ENCODE data around the gene REG1B.
"Not testable (repeated sequence)": the region's sequence is repeated elsewhere in the genome, so short reads cannot be mapped to it uniquely, and the experiment has no call there.

The REG1B gene

DNA sequence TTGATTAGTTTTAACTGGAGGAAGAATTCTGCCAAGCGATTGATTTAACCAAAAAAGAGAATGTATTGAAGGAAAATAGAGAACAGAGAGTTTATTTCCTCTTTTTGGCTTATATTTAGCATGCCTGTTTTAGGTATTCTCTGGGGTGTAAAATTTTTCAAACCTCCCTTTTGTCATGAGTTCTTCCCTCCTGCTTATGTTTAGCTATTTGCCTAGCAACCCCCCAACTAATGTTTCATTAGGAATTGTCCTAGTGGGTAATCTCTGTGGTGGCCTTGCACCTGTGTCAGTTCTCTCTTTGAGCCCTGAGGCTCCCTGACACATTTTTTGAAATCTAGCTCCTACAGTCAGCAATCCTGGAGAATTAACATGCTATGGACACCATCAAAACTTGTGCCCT lies 12.5 kb upstream of the REG1B start:
- Mint-ChIP-seq H3K4me1 (no peaks in the 10 kb centered on the region), H3K27me3 (no peaks in the 10 kb centered on the region)

DNA sequence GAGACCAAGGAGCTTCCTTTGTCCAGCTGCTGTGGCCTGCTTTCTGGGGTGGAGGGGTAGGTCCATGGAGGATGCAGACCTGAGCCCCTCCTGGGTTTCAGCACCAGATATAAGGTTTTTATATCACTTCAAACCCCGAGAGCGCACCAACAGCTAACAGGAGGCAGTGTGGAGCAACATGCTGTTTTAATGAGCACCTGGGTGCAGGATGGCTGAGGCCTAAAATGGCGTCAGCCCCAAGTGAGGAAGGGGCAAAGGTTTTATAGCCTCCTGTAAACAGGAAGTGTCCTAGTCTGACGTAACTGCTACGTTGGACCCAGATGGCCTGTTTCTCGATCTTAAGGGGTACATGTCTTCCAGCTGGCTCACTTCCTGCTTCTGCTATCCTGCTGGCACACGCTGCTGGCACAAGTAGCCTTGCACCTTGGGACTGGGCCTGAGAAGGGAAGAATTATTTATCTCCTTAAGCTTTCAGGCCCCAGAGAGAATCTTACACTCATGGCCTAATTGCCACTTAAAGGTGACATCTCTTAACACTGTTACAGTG lies 11.4 kb upstream of the REG1B start:
- H3K9me3 Mint-ChIP-seq: peaks cover 13% of the 10 kb centered on the region
- no peak overlapping the region for H3K4me3 Mint-ChIP-seq
- no peaks in the 10 kb centered on the region for H3K4me1 Mint-ChIP-seq
- no peaks in the 10 kb centered on the region for H3K27me3 Mint-ChIP-seq
- no peak for ATAC-seq
- H3K27ac Mint-ChIP-seq: no peak overlapping the region
- no peaks in the 10 kb centered on the region for H3K36me3 Mint-ChIP-seq

More for the DNA sequence above, 12.5 kb upstream of the REG1B start:
- Mint-ChIP-seq H3K27ac (no peak overlapping the region), H3K36me3 (no peaks in the 10 kb centered on the region), H3K9me3 (peaks cover 13% of the 10 kb centered on the region), H3K4me3 (no peak overlapping the region)
- no peak for ATAC-seq

DNA sequence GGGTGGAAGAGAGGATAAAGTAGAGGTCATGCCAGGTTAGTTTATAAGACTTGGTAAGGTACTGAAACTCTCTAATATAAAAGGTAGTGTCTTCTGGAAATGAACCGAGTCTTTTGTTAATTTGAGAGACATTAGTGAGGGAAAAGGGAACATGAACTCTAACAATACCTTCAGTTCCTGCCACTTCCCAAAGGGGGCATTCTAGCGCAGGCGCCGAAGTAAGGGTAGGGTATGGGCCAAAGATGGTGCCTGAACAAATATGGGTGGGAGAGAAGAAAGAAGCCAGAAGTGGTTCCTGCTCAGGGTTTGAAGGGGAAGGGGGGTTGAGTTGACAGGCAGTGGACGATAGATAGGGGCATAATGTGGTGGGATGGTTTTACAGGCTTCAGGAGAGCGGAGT lies 10.1 kb upstream of the REG1B start:
- H3K4me1 Mint-ChIP-seq: no peaks in the 10 kb centered on the region
- H3K36me3 Mint-ChIP-seq: no peaks in the 10 kb centered on the region
- no peak for ATAC-seq
- H3K9me3 Mint-ChIP-seq: peaks cover 10% of the 10 kb centered on the region
- no peak overlapping the region for H3K4me3 Mint-ChIP-seq
- no peaks in the 10 kb centered on the region for H3K27me3 Mint-ChIP-seq
- no peak overlapping the region for H3K27ac Mint-ChIP-seq

DNA sequence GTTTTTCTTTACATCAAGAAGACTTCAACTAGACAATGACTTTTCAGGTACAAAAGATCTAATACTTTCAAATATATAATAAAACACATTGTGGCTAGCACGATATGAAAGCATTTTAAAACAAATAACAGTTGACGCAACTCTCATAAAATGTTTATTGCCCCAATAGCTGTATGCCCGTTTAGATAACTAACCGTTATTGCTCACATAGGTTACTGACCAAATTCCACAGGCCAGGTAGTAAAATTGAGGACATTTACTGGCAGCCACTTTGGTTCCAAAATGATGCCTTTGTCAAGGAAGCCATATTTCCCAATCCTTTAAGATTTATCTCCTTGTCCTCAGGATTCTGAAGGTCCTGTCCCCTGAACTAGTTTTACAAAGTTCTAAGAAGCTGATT lies 2.9 kb upstream of the REG1B start:
- Mint-ChIP-seq H3K4me3 (no peak overlapping the region), H3K9me3 (no peaks in the 10 kb centered on the region), H3K36me3 (no peaks in the 10 kb centered on the region), H3K27me3 (no peaks in the 10 kb centered on the region), H3K27ac (no peak overlapping the region), H3K4me1 (no peaks in the 10 kb centered on the region)
- ATAC-seq: no peak

DNA sequence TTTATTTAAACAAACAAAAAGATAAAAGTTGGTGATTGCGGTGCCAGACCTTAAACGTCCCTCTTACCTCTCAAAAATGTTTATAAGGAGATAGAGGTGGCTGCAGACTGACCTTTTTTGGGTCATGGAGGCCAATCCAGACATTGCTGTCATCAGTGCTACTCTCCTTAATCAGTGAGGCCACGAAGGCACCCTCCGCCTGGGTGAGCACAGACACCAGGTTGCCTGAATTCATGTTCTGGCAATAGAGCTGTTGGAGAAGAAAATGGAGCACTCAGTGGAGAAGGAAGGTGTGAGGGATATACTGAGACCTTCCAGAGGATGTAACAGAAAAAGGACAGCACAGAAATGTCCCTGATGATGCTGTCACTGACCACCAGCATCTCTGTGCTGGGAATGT lies 1.5 kb downstream of the REG1B start:
- Mint-ChIP-seq H3K4me1 (no peaks in the 10 kb centered on the region), H3K9me3 (peaks cover 4% of the 10 kb centered on the region), H3K36me3 (no peaks in the 10 kb centered on the region), H3K27me3 (no peaks in the 10 kb centered on the region), H3K27ac (no peak overlapping the region), H3K4me3 (no peak overlapping the region)
- no peak for ATAC-seq

DNA sequence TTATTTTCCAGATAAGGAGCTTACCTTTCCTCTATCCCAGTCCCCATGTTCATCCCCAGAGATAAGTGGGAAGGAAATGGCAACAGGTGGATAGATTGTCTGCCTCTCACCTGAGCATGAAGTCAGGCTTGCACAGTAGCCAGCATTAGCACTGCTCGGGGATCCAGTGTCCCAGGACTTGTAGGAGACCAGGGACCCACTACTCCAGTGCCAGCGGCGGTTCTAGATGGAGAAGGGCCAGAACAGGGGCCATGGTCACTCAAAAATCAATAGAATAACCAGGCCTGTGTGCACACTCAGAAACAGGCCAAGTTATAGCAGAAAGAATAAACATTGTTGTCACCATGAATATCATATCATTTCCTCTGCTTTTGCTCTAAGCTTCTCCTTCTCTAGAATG lies 2.4 kb downstream of the REG1B start:
- Mint-ChIP-seq H3K4me1 (no peaks in the 10 kb centered on the region), H3K27ac (no peak overlapping the region), H3K27me3 (no peaks in the 10 kb centered on the region), H3K9me3 (peaks cover 6% of the 10 kb centered on the region), H3K4me3 (no peak overlapping the region), H3K36me3 (no peaks in the 10 kb centered on the region)
- no peak for ATAC-seq

DNA sequence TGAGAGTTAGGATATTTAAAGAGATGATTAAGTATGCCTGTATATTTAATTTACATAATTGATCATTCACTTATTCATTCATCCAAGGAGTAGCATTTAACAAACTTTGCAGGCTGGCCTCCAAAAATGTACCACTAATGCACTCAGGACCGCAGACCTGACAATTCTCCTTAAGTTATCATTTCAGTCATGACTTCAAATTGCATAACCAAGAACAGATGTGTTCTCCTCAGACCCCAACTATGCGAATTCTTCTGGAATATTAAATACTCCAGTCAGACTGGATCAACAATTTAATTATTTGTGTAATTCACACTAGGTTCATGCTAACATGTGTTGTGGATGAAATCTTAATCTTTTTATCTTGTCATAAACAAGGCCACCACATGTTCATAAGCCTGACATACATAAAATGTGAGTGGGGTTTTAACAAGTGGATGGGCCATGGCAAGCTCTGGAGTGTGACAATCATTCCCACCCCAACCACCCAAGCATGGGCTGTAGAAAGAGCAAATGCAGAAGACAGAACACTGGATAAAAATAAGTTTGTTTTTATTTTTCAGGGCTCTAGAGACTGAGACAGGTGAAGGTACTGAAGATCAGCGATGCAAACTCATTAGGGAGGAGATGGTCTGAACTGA lies 3.2 kb downstream of the REG1B start:
- no peak for ATAC-seq
- Mint-ChIP-seq H3K27me3 (no peaks in the 10 kb centered on the region), H3K4me1 (no peaks in the 10 kb centered on the region), H3K36me3 (no peaks in the 10 kb centered on the region), H3K4me3 (no peak overlapping the region), H3K9me3 (peaks cover 6% of the 10 kb centered on the region), H3K27ac (no peak overlapping the region)

DNA sequence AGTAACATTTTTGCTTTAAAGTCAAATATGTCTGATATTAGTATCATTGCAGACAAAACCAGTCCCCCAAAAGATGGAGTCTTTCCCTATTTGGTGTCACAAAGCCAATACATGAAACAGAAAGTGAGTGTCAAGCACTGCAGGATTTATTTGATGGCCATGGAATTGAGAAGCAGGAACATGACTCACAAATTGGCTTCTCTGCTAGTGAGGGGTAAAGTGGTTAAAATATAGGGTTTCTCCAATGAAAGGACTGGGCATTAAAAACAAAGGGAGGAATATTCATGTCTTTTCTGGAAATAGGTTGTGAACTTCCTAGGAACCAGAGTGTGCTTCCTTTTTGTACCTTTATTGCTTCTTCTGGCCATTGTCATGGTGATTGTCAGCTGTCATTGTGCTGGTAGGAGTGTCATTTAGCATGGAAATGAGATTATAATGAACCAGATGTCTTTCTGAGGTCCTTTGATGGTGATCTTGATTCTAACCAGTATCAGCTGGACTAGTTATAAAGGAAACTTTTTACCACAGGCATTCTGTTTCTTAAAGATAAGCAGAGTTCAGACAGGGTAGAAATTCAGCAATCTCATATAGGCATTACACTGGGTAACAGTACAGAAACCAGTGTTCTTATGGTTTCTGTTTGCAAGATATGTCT lies 4.1 kb downstream of the REG1B start:
- Mint-ChIP-seq H3K9me3 (peaks cover 6% of the 10 kb centered on the region), H3K36me3 (no peaks in the 10 kb centered on the region), H3K27ac (no peak overlapping the region), H3K4me1 (no peaks in the 10 kb centered on the region), H3K4me3 (no peak overlapping the region), H3K27me3 (no peaks in the 10 kb centered on the region)
- no peak for ATAC-seq

DNA sequence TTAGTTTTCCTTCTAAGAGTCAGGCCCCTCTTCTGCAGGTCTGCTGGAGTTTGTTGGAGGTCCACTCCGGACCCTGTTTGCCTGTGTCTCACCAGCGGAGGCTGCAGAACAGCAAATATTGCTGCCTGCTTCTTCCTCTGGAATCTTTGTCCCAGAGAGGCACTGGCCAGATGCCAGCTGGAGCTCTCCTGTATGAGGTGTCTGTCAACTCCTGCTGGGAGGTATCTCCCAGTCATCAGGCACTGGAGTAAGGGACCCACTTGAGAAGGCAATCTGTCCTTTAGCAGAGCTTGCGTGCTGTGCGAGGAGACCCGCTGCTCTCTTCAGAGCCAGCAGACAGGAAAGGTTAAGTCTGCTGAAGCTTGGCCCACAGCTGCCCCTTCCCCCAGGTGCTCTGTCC lies 4.8 kb downstream of the REG1B start:
- Mint-ChIP-seq H3K9me3 (peaks cover 6% of the 10 kb centered on the region), H3K27ac (no peak overlapping the region), H3K27me3 (no peaks in the 10 kb centered on the region), H3K4me3 (no peak overlapping the region), H3K36me3 (no peaks in the 10 kb centered on the region), H3K4me1 (no peaks in the 10 kb centered on the region)
- no peak for ATAC-seq

DNA sequence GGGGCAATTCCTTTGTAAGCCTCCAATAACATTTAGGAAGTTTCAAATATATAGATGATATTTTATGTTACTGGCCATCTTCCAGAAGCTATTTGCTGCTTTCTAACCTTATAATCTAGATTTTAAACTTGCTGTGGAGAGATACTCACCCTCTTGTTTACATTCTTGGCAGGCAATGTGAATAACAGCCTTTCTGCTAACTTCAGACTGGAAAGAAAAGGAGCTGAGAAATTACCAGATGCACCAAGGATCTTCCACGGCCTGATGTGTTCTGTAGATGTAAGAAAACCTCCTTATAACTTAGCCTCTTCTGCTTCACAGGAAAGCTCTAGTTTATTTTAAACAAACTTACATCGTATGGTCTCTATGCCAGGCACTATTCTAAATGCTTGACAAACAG lies 16.7 kb downstream of the REG1B start:
- Mint-ChIP-seq H3K4me3 (no peak overlapping the region), H3K4me1 (no peaks in the 10 kb centered on the region), H3K27me3 (no peaks in the 10 kb centered on the region), H3K9me3 (peaks cover 8% of the 10 kb centered on the region), H3K36me3 (no peaks in the 10 kb centered on the region), H3K27ac (no peak overlapping the region)
- no peak for ATAC-seq

DNA sequence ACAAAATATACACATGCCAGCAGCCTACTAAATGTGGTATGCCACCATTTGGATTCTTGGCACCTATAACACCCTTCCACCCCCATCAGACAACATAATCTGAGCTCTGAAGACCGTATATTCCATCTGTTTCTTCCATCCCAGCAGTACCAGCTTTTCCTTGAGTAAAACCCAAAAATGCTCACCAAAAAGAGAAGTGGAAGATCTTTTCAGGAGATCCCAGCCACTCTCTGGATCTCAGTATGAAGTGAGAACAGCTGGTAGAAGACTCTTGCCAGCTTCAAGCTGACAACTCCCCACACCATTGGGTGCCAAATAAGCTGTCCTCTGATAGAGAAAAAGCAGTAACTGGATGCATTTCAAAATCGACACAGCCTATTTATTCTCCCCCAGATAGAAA lies 22.6 kb downstream of the REG1B start:
- ATAC-seq: no peak
- Mint-ChIP-seq H3K27ac (no peak overlapping the region), H3K4me1 (no peaks in the 10 kb centered on the region), H3K4me3 (no peak overlapping the region), H3K9me3 (peaks cover 4% of the 10 kb centered on the region), H3K36me3 (no peaks in the 10 kb centered on the region), H3K27me3 (no peaks in the 10 kb centered on the region)

DNA sequence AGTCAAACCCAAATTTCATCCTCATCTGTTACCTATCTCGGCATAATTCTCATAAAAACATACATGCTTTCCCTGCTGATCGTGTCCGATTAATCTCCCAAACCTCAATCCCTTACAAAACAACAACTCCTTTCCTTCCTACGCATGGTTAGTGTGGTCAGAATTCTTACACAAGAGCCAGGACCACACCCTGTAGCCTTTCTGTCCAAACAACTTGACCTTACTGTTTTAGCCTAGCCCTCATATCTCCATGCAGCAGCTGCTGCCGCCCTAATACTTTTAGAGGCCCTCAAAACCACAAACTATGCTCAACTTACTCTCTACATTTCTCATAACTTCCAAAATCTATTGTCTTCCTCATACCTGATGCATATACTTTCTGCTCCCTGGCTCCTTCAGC lies 33.0 kb downstream of the REG1B start:
- H3K4me3 Mint-ChIP-seq, H3K27me3 Mint-ChIP-seq, H3K27ac Mint-ChIP-seq, ATAC-seq, H3K4me1 Mint-ChIP-seq, H3K36me3 Mint-ChIP-seq: not testable (repeated sequence)
- peaks cover 15% of the 10 kb centered on the region for H3K9me3 Mint-ChIP-seq

DNA sequence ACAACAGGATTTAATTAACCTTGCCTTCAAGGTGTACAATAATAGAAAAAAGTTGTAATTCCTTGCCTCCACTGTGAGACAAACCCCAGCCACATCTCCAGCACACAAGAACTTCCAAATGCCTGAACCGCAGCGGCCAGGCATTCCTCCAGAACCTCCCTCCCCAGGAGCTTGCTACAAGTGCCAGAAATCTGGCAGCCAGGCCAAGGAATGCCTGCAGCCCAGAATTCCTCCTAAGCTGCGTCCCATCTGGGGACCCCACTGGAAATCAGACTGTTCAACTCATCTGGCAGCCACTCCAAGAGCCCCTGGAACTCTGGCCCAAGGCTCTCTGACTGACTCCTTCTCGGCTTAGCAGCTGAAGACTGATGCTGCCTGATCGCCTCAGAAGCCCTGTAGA lies 34.3 kb downstream of the REG1B start:
- H3K27me3 Mint-ChIP-seq, H3K4me3 Mint-ChIP-seq, H3K4me1 Mint-ChIP-seq, ATAC-seq, H3K36me3 Mint-ChIP-seq, H3K27ac Mint-ChIP-seq: not testable (repeated sequence)
- peaks cover 17% of the 10 kb centered on the region for H3K9me3 Mint-ChIP-seq

DNA sequence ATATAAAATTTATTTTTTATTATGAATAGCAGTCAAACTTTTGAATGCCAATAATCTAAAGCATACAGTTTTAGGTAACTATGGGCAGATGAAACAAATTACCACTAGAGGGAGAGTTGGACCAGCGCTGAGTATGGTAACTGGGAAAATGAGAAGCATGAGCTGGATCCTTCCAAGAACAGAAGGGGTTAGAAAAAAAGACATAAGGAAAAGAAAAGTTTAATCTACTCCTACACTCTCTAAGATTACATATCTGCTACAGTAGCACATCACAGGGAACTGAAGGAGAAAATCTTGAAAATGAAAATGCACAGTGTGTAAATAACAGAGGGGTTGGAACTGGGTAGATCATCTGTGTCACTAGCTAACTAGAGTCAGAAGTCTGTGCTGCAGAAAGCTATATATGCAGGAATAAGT lies 46.8 kb downstream of the REG1B start:
- Mint-ChIP-seq H3K4me3 (no peak overlapping the region), H3K4me1 (no peaks in the 10 kb centered on the region), H3K36me3 (no peaks in the 10 kb centered on the region), H3K9me3 (no peaks in the 10 kb centered on the region), H3K27me3 (no peaks in the 10 kb centered on the region), H3K27ac (no peak overlapping the region)
- no peak for ATAC-seq

DNA sequence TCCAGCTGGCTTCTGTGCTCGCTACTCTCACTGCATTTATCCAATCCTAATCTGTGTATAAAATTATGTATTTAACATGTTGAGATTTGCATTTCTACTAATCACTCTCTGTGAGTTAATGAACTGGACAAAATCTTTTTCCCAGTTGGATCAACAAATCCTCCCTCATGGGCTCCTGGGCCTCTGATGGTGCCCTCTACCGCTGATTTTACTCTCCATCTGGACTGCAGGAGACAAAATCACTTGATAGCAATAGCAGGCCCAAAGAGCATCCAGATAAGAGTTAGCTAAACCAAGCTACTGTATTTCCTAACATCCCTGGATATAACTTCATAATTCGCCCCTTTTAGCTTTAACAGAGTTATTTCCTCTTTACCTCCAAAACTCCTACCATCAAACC lies 47.8 kb downstream of the REG1B start:
- Mint-ChIP-seq H3K27me3 (no peaks in the 10 kb centered on the region), H3K9me3 (no peaks in the 10 kb centered on the region), H3K36me3 (no peaks in the 10 kb centered on the region), H3K4me1 (no peaks in the 10 kb centered on the region), H3K27ac (no peak overlapping the region), H3K4me3 (no peak overlapping the region)
- no peak for ATAC-seq
